BLaER1 treated with 17β-estradiol and CSF1 and Interleukin-3, amounts not matched to agents 10 nM and 100 nM (cell line): ENCODE measurements around the gene PKD2L2.
A peak's percentile ranks its signal among the peaks of the same experiment; 100 is the strongest.
"Not testable (repeated sequence)": the region's sequence is repeated elsewhere in the genome, so short reads cannot be mapped to it uniquely, and the experiment has no call there.

Experiments
- H3K27ac ChIP-seq, 11 experiments: shearing (Covaris generic); formaldehyde crosslinking; 2 replicates each; pipeline ENCODE4 v1.8.1; 2022
- H3K27me3 ChIP-seq, 11 experiments: shearing (Covaris generic); formaldehyde crosslinking; 2 replicates each; pipeline ENCODE4 v1.8.1; 2022
- H3K36me3 ChIP-seq, 11 experiments: shearing (Covaris generic); formaldehyde crosslinking; 2 replicates each; pipeline ENCODE4 v1.8.1; 2022
- H3K4me1 ChIP-seq, 10 experiments: shearing (Covaris generic); formaldehyde crosslinking; 2 replicates each; pipeline ENCODE4 v1.8.1; 2022
- H3K4me2 ChIP-seq, 11 experiments: shearing (Covaris generic); formaldehyde crosslinking; 2 replicates each; pipeline ENCODE4 v1.8.1; 2022
- H3K4me3 ChIP-seq, 10 experiments: shearing (Covaris generic); formaldehyde crosslinking; 2 replicates each; pipeline ENCODE4 v1.8.1; 2022
- H3K9ac ChIP-seq, 11 experiments: shearing (Covaris generic); formaldehyde crosslinking; 2 replicates each; pipeline ENCODE4 v1.8.1; 2022
- H3K9me3 ChIP-seq, 11 experiments: shearing (Covaris generic); formaldehyde crosslinking; replicated peaks in 1 of 11; 2 replicates each; pipeline ENCODE4 v1.8.1; 2022
- H4K20me1 ChIP-seq, 11 experiments: shearing (Covaris generic); formaldehyde crosslinking; 2 replicates each; pipeline ENCODE4 v1.8.1; 2022
- Cebpa-rat ChIP-seq, 11 experiments: shearing (Covaris generic); IDR thresholded peaks; 2 replicates each; pipeline ENCODE4 v1.8.1; 2022

Gene PKD2L2

GRCh38 chr5:137858223-137858916 is 30.9 kb upstream of the PKD2L2 start:
- Histone ChIP-seq H3K27ac (peak overlapping the region in 5 of 11 experiments; percentile 13 to 62 (median 24); a peak in 8 of 22 replicates), H3K36me3 (no peaks in the 10 kb centered on the region), H3K4me1 (peaks cover 10 to 24% (median 17%) of the 10 kb centered on the region in 10 experiments), H3K4me3 (no peak overlapping the region), H3K4me2 (peak overlapping the region; percentile 28 to 76 (median 45); a peak in 21 of 22 replicates), H4K20me1 (no peaks in the 10 kb centered on the region), H3K27me3 (peaks cover 0 to 12% (median 0%) of the 10 kb centered on the region in 11 experiments; a peak in 2 of 22 replicates), H3K9me3 (no peaks in the 10 kb centered on the region), H3K9ac (peak overlapping the region in 1 of 11 experiments; percentile 19; a peak in 1 of 22 replicates)
- no peak for TF ChIP-seq Cebpa-rat (IDR thresholded peaks at IDR 0.05)

GRCh38 chr5:137858954-137859353 is 30.3 kb upstream of the PKD2L2 start:
- Histone ChIP-seq H3K4me2 (peak overlapping the region in 6 of 11 experiments; percentile 38 to 76 (median 64); a peak in 10 of 22 replicates), H3K9ac (no peak overlapping the region), H3K9me3 (no peaks in the 10 kb centered on the region), H3K27me3 (peaks cover 0 to 12% (median 0%) of the 10 kb centered on the region in 11 experiments; a peak in 2 of 22 replicates), H3K4me3 (no peak overlapping the region), H4K20me1 (no peaks in the 10 kb centered on the region), H3K36me3 (no peaks in the 10 kb centered on the region), H3K27ac (peak overlapping the region in 3 of 11 experiments; percentile 7 to 62 (median 61); a peak in 5 of 22 replicates), H3K4me1 (peaks cover 10 to 24% (median 17%) of the 10 kb centered on the region in 10 experiments)
- no peak for TF ChIP-seq Cebpa-rat (IDR thresholded peaks at IDR 0.05)

- 0 out of 22 replicates have a peak, but pooled peaks cover 0 to 6% (median 0%) of the 10 kb centered on the region in 11 experiments for H3K27me3 ChIP-seq
- peaks cover 9 to 19% (median 15%) of the 10 kb centered on the region in 10 experiments; a peak in 19 of 20 replicates for H3K4me1 ChIP-seq
- no peak overlapping the region for H3K9ac ChIP-seq
- no peak overlapping the region for H3K4me2 ChIP-seq
- H3K9me3 ChIP-seq = no peaks in the 10 kb centered on the region
- no peak for TF ChIP-seq Cebpa-rat (IDR thresholded peaks at IDR 0.05)
- H3K27ac ChIP-seq = no peak overlapping the region
- H4K20me1 ChIP-seq = no peaks in the 10 kb centered on the region
- no peaks in the 10 kb centered on the region for H3K36me3 ChIP-seq
- no peak overlapping the region for H3K4me3 ChIP-seq
Observed at GRCh38 chr5:137862251-137862650, 27.0 kb upstream of the PKD2L2 start.

- H3K27ac ChIP-seq, H3K4me3 ChIP-seq, H3K27me3 ChIP-seq, H3K4me1 ChIP-seq, H3K36me3 ChIP-seq, H4K20me1 ChIP-seq, H3K9me3 ChIP-seq, H3K4me2 ChIP-seq, H3K9ac ChIP-seq: not testable (repeated sequence)
Observed at GRCh38 chr5:137863653-137864052, 25.6 kb upstream of the PKD2L2 start.

GRCh38 chr5:137866541-137867388 is 22.5 kb upstream of the PKD2L2 start:
- no peak for TF ChIP-seq Cebpa-rat (IDR thresholded peaks at IDR 0.05)
- no peaks in the 10 kb centered on the region for H3K9me3 ChIP-seq

GRCh38 chr5:137867664-137868063 is 21.6 kb upstream of the PKD2L2 start, which contains the start of gene MYOT:
TSS of gene MYOT (plus strand) at chr5:137867860. CDS start at chr5:137870652, 2,792 bp downstream.
- H3K9ac ChIP-seq = no peak within 1 kb of the TSS
- H3K27ac ChIP-seq = no peak within 1 kb of the TSS
- H4K20me1 ChIP-seq = no peaks in the 10 kb centered on the region
- 0 out of 22 replicates have a peak within 1 kb of the TSS, but pooled peaks of 1 of the 11 experiments have one; percentile 5 for H3K4me2 ChIP-seq
- no peak for TF ChIP-seq Cebpa-rat (IDR thresholded peaks at IDR 0.05)
- no peaks in the 10 kb centered on the region for H3K27me3 ChIP-seq
- H3K9me3 ChIP-seq = no peaks in the 10 kb centered on the region
- no peaks in the 10 kb centered on the region for H3K4me1 ChIP-seq
- no peak within 1 kb of the TSS for H3K4me3 ChIP-seq
- no peaks in the 10 kb centered on the region for H3K36me3 ChIP-seq

More at GRCh38 chr5:137866541-137867388, 22.5 kb upstream of the PKD2L2 start:
- no peak overlapping the region for H3K4me3 ChIP-seq
- H3K27me3 ChIP-seq = no peaks in the 10 kb centered on the region
- no peak overlapping the region for H3K27ac ChIP-seq
- H3K9ac ChIP-seq = no peak overlapping the region
- H4K20me1 ChIP-seq = no peaks in the 10 kb centered on the region
- H3K4me1 ChIP-seq = no peaks in the 10 kb centered on the region
- 0 out of 22 replicates have a peak overlapping the region, but pooled peaks of 1 of the 11 experiments have one; percentile 5 for H3K4me2 ChIP-seq
- no peaks in the 10 kb centered on the region for H3K36me3 ChIP-seq

GRCh38 chr5:137870647-137871339 is 18.5 kb upstream of the PKD2L2 start:
- Histone ChIP-seq H3K27me3 (no peaks in the 10 kb centered on the region), H3K36me3 (no peaks in the 10 kb centered on the region), H4K20me1 (no peaks in the 10 kb centered on the region), H3K4me2 (no peak overlapping the region), H3K27ac (no peak overlapping the region), H3K4me1 (no peaks in the 10 kb centered on the region), H3K9ac (no peak overlapping the region), H3K9me3 (no peaks in the 10 kb centered on the region), H3K4me3 (no peak overlapping the region)
- TF ChIP-seq Cebpa-rat (IDR thresholded peaks at IDR 0.05) = no peak

- H3K27me3 ChIP-seq = no peaks in the 10 kb centered on the region
- H3K4me3 ChIP-seq = no peak overlapping the region
- no peaks in the 10 kb centered on the region for H3K4me1 ChIP-seq
- H3K36me3 ChIP-seq = no peaks in the 10 kb centered on the region
- no peak overlapping the region for H3K9ac ChIP-seq
- H3K4me2 ChIP-seq = no peak overlapping the region
- H3K9me3 ChIP-seq = no peaks in the 10 kb centered on the region
- no peak for TF ChIP-seq Cebpa-rat (IDR thresholded peaks at IDR 0.05)
- H4K20me1 ChIP-seq = no peaks in the 10 kb centered on the region
- H3K27ac ChIP-seq = no peak overlapping the region
Observed at GRCh38 chr5:137871571-137871970, 17.7 kb upstream of the PKD2L2 start.

GRCh38 chr5:137872466-137872865 is 16.8 kb upstream of the PKD2L2 start:
- Histone ChIP-seq H3K4me3 (no peak overlapping the region), H3K9ac (no peak overlapping the region), H3K36me3 (no peaks in the 10 kb centered on the region), H3K27me3 (no peaks in the 10 kb centered on the region), H3K4me2 (no peak overlapping the region), H3K27ac (no peak overlapping the region), H4K20me1 (no peaks in the 10 kb centered on the region), H3K9me3 (no peaks in the 10 kb centered on the region), H3K4me1 (no peaks in the 10 kb centered on the region)
- TF ChIP-seq Cebpa-rat (IDR thresholded peaks at IDR 0.05) = no peak
